Measurements from ENCODE around the gene CRHR1. TPM values are rescaled to one million over a fixed set of nuclear protein-coding genes. Genes with fewer than 3 reads are reported as not detected.

CRHR1 gene
- total RNA-seq, 2 experiments from 2014 or later: not detected

GRCh38 chr17:45828171-45828570 lies 44.1 kb downstream of the CRHR1 start:
- POLR2A ChIA-PET: no interaction called here
- no peak for ATAC-seq
- H3K27ac Mint-ChIP-seq: no peak overlapping the region
- no peaks in the 10 kb centered on the region for H3K36me3 Mint-ChIP-seq (ENCODE audit: low read depth)
- H3K4me1 Mint-ChIP-seq (ENCODE audit: low read depth): no peaks in the 10 kb centered on the region
- CTCF ChIA-PET: interaction anchor here (1.2 to 1.4 kb wide), 3 partner anchors 9 to 188 kb away, joined by 3 to 4 read pairs (median 4); no protein-coding TSS in a partner anchor
- H3K9me3 Mint-ChIP-seq: no peaks in the 10 kb centered on the region
- TF ChIP-seq CTCF (IDR thresholded peaks at IDR 0.05): no peak
- H3K4me3 Mint-ChIP-seq: no peak overlapping the region
- intact Hi-C loops (cut with micrococcal nuclease): no loop called here
- DNase-seq: no peak
- peaks cover 2% of the 10 kb centered on the region for H3K27me3 Mint-ChIP-seq

- ChIA-PET CTCF (interaction anchor here (1.3 to 1.4 kb wide), 2 partner anchors 9 to 189 kb away, joined by 3 to 4 read pairs; no protein-coding TSS in a partner anchor), POLR2A (no interaction called here)
- Mint-ChIP-seq H3K4me1 (ENCODE audit: low read depth) (no peaks in the 10 kb centered on the region), H3K4me3 (no peak overlapping the region), H3K9me3 (no peaks in the 10 kb centered on the region), H3K27me3 (peaks cover 2% of the 10 kb centered on the region), H3K36me3 (ENCODE audit: low read depth) (no peaks in the 10 kb centered on the region), H3K27ac (no peak overlapping the region)
- intact Hi-C loops (cut with micrococcal nuclease): no loop called here
- DNase-seq (no peak), ATAC-seq (no peak)
- no peak for TF ChIP-seq CTCF (IDR thresholded peaks at IDR 0.05)
Observed at GRCh38 chr17:45828582-45829133, 44.5 kb downstream of the CRHR1 start.

- peaks cover 2% of the 10 kb centered on the region for H3K27me3 Mint-ChIP-seq
- CTCF ChIA-PET: interaction anchor here (4.3 kb wide), 1 partner anchor 193 kb away, joined by 58 read pairs; no protein-coding TSS in a partner anchor
- TF ChIP-seq CTCF (IDR thresholded peaks at IDR 0.05): no peak
- intact Hi-C loops (cut with micrococcal nuclease): no loop called here
- no peaks in the 10 kb centered on the region for H3K36me3 Mint-ChIP-seq (ENCODE audit: low read depth)
- DNase-seq (no peak), ATAC-seq (no peak)
- POLR2A ChIA-PET: no interaction called here
- H3K9me3 Mint-ChIP-seq: no peaks in the 10 kb centered on the region
- no peak overlapping the region for H3K4me3 Mint-ChIP-seq
- H3K27ac Mint-ChIP-seq: no peak overlapping the region
- no peaks in the 10 kb centered on the region for H3K4me1 Mint-ChIP-seq (ENCODE audit: low read depth)
Observed at GRCh38 chr17:45833920-45834319, 49.8 kb downstream of the CRHR1 start.

GRCh38 chr17:45834471-45835396 lies 50.6 kb downstream of the CRHR1 start:
- Mint-ChIP-seq H3K27me3 (peaks cover 2% of the 10 kb centered on the region), H3K27ac (no peak overlapping the region), H3K36me3 (ENCODE audit: low read depth) (no peaks in the 10 kb centered on the region), H3K9me3 (no peaks in the 10 kb centered on the region), H3K4me3 (no peak overlapping the region), H3K4me1 (ENCODE audit: low read depth) (no peaks in the 10 kb centered on the region)
- ATAC-seq (no peak), DNase-seq (no peak)
- ChIA-PET POLR2A (no interaction called here), CTCF (interaction anchor here (1.4 to 4.3 kb wide), 3 partner anchors 18 to 194 kb away, joined by 3 to 58 read pairs (median 3); no protein-coding TSS in a partner anchor)
- no peak for TF ChIP-seq CTCF (IDR thresholded peaks at IDR 0.05)
- intact Hi-C loops (cut with micrococcal nuclease): no loop called here

DNA sequence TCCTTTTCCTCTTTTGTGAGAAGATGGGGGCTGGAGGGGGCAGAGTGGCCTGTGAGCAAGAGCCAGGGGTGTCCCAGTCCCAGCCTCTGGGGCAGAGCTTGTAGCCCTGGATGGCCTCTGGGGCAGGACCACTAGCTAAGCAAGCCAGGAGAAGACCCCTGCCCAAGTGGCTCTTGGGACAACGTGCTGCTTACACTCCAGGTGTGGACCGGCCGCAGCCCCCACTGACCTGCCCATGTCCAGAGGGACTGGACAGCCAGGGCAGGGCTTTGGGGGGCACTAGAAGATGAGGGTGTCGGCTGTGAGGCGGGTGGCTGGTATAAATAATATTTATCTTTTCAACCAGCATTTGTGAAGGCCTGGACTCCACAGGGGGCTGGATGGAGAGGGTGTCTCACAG lies 51.4 kb downstream of the CRHR1 start:
- Mint-ChIP-seq H3K4me3 (no peak overlapping the region), H3K36me3 (ENCODE audit: low read depth) (no peaks in the 10 kb centered on the region), H3K9me3 (no peaks in the 10 kb centered on the region), H3K4me1 (ENCODE audit: low read depth) (no peaks in the 10 kb centered on the region), H3K27me3 (no peaks in the 10 kb centered on the region), H3K27ac (no peak overlapping the region)
- TF ChIP-seq CTCF (IDR thresholded peaks at IDR 0.05): no peak
- no peak for ATAC-seq
- DNase-seq: no peak
- intact Hi-C loops (cut with micrococcal nuclease): no loop called here
- POLR2A ChIA-PET: no interaction called here
- CTCF ChIA-PET: interaction anchor here (1.4 to 2.4 kb wide), 3 partner anchors 17 to 195 kb away, joined by 3 to 14 read pairs (median 3); no protein-coding TSS in a partner anchor
